ENCODE measurements around the gene ZAP70. TPM values are rescaled to one million over a fixed set of nuclear protein-coding genes. Genes with fewer than 3 reads are reported as not detected.

ZAP70 gene
- total and polyA plus RNA-seq, 4 donors: 5.1 to 8.3 (median 5.5) TPM

GRCh38 chr2:97703741-97704140 lies 9.6 kb upstream of the ZAP70 start:
- Histone ChIP-seq H3K4me1 (ENCODE audit: control insufficient read depth in 5 of 5, insufficient read depth in 5 of 5, low read length in 5 of 5) (no peaks in the 10 kb centered on the region), H3K4me3 (no peak overlapping the region), H3K9me3 (ENCODE audit: control insufficient read depth in 4 of 4, insufficient read depth in 3 of 4, low read length in 3 of 4) (no peaks in the 10 kb centered on the region), H3K27ac (ENCODE audit: low read depth in 1 of 2, low read length in 1 of 2) (no peak overlapping the region), H3K27me3 (ENCODE audit: control insufficient read depth in 3 of 3, insufficient read depth in 3 of 3, low read length in 2 of 3) (no peaks in the 10 kb centered on the region), H3K9ac (ENCODE audit: insufficient read depth in 1 of 2, low read length in 2 of 2) (no peak overlapping the region), H3K36me3 (ENCODE audit: control insufficient read depth in 4 of 4, insufficient read depth in 4 of 4, low read length in 4 of 4) (no peaks in the 10 kb centered on the region)
- no peak for ATAC-seq (ENCODE audit: insufficient read depth, low FRiP score)
- WGBS, 2 donors: 83 to 89% methylated on average over 3 of the region's 3 CpGs
- no peak for DNase-seq
- TF ChIP-seq CTCF (IDR thresholded peaks at IDR 0.05; ENCODE audit: control extremely low read depth, extremely low read depth): no peak

- 92 to 93% methylated on average over 5 of the region's 5 CpGs for WGBS, 2 donors
- no peak for TF ChIP-seq CTCF (IDR thresholded peaks at IDR 0.05; ENCODE audit: control extremely low read depth, extremely low read depth)
- DNase-seq (no peak), ATAC-seq (ENCODE audit: insufficient read depth, low FRiP score) (no peak)
- Histone ChIP-seq H3K4me1 (ENCODE audit: control insufficient read depth in 5 of 5, insufficient read depth in 5 of 5, low read length in 5 of 5) (no peaks in the 10 kb centered on the region), H3K27ac (ENCODE audit: low read depth in 1 of 2, low read length in 1 of 2) (no peak overlapping the region), H3K9ac (ENCODE audit: insufficient read depth in 1 of 2, low read length in 2 of 2) (no peak overlapping the region), H3K27me3 (ENCODE audit: control insufficient read depth in 3 of 3, insufficient read depth in 3 of 3, low read length in 2 of 3) (no peaks in the 10 kb centered on the region), H3K36me3 (ENCODE audit: control insufficient read depth in 4 of 4, insufficient read depth in 4 of 4, low read length in 4 of 4) (no peaks in the 10 kb centered on the region), H3K4me3 (no peak overlapping the region), H3K9me3 (ENCODE audit: control insufficient read depth in 4 of 4, insufficient read depth in 3 of 4, low read length in 3 of 4) (no peaks in the 10 kb centered on the region)
Measured at GRCh38 chr2:97704989-97705388, 8.4 kb upstream of the ZAP70 start.

- WGBS, 2 donors: 95 to 97% methylated on average over 13 of the region's 13 CpGs
- no peaks in the 10 kb centered on the region for H3K36me3 ChIP-seq (ENCODE audit: control insufficient read depth in 4 of 4, insufficient read depth in 4 of 4, low read length in 4 of 4)
- no peak for ATAC-seq (ENCODE audit: insufficient read depth, low FRiP score)
- H3K4me1 ChIP-seq (ENCODE audit: control insufficient read depth in 5 of 5, insufficient read depth in 5 of 5, low read length in 5 of 5): no peaks in the 10 kb centered on the region
- no peak for TF ChIP-seq CTCF (IDR thresholded peaks at IDR 0.05; ENCODE audit: control extremely low read depth, extremely low read depth)
- H3K9me3 ChIP-seq (ENCODE audit: control insufficient read depth in 4 of 4, insufficient read depth in 3 of 4, low read length in 3 of 4): no peaks in the 10 kb centered on the region
- DNase-seq: no peak
- H3K9ac ChIP-seq (ENCODE audit: insufficient read depth in 1 of 2, low read length in 2 of 2): no peak overlapping the region
- no peak overlapping the region for H3K27ac ChIP-seq (ENCODE audit: low read depth in 1 of 2, low read length in 1 of 2)
- H3K27me3 ChIP-seq (ENCODE audit: control insufficient read depth in 3 of 3, insufficient read depth in 3 of 3, low read length in 2 of 3): no peaks in the 10 kb centered on the region
- no peak overlapping the region for H3K4me3 ChIP-seq
Measured at GRCh38 chr2:97706112-97706511, 7.3 kb upstream of the ZAP70 start.

GRCh38 chr2:97706708-97707345 lies 6.5 kb upstream of the ZAP70 start:
- TF ChIP-seq CTCF (IDR thresholded peaks at IDR 0.05; ENCODE audit: control extremely low read depth, extremely low read depth): no peak
- Histone ChIP-seq H3K27ac (ENCODE audit: low read depth in 1 of 2, low read length in 1 of 2) (no peak overlapping the region), H3K9me3 (ENCODE audit: control insufficient read depth in 4 of 4, insufficient read depth in 3 of 4, low read length in 3 of 4) (no peaks in the 10 kb centered on the region), H3K4me3 (no peak overlapping the region), H3K27me3 (ENCODE audit: control insufficient read depth in 3 of 3, insufficient read depth in 3 of 3, low read length in 2 of 3) (no peaks in the 10 kb centered on the region), H3K9ac (ENCODE audit: insufficient read depth in 1 of 2, low read length in 2 of 2) (no peak overlapping the region), H3K36me3 (ENCODE audit: control insufficient read depth in 4 of 4, insufficient read depth in 4 of 4, low read length in 4 of 4) (no peaks in the 10 kb centered on the region), H3K4me1 (ENCODE audit: control insufficient read depth in 5 of 5, insufficient read depth in 5 of 5, low read length in 5 of 5) (no peaks in the 10 kb centered on the region)
- ATAC-seq (ENCODE audit: insufficient read depth, low FRiP score) (no peak), DNase-seq (no peak)
- WGBS, 2 donors: 72 to 77% methylated on average over 9 to 11 of the region's 11 CpGs
